K562 (cell line): Measurements from ENCODE around the gene ZNF831. TPM values are rescaled to one million over a fixed set of nuclear protein-coding genes. Genes with fewer than 3 reads are reported as not detected.

ENCODE experiments used
- ATAC-seq: fragments of 200-7000 bp; cut with Tn5 transposase; 3 replicates; pipeline ENCODE4 v1.9.1; 2020; ENCODE audit warnings: moderate library complexity
- BruUV-seq: library from RNA; stranded (reverse); fragments of 400-500 nt; replicated peaks from 2 replicates; lab custom pipeline; 2021; lab: Mats Ljungman, UMichigan
- CTCF ChIA-PET: fragments of 300-600 bp; formaldehyde crosslinking; extraction: SDS; loops from one replicate; lab custom pipeline; 2021; ENCODE audit warnings: low intra/inter-chr PET ratio; lab: Yijun Ruan, JAX
- POLR2A ChIA-PET: fragments of 300-600, 350-650 bp; sonication (Branson Sonifier 250); formaldehyde crosslinking; extraction: SDS; loops from one replicate; lab custom pipeline; 2021; ENCODE audit warnings: antibody characterized with exemption, inconsistent platforms; lab: Yijun Ruan, JAX
- DNase-seq, 4 experiments: peaks; one replicate each; pipeline versions ENCODE4 v3.0.0 to v3.0.0-alpha.2; 2011 to 2018; ENCODE audit warnings: low spot score in 3 of 4, mixed read lengths in 3 of 4; ENCODE audit errors: extremely low read depth in 1 of 4
- FAIRE-seq: peaks from 2 replicates; lab custom pipeline; 2011; peaks lifted over from hg19 to GRCh38; lab: Jason Lieb, UNC
- H2AFZ ChIP-seq: 2 replicates; pipeline ENCODE4 v1.6.0; 2011; ENCODE audit warnings: low read depth, low read length, control low read depth, inconsistent platforms
- H3K27ac ChIP-seq: fragments of 200-600 bp; 3 replicates; pipeline ENCODE4 v1.8.0; 2011; ENCODE audit warnings: low read depth, mild to moderate bottlenecking, control low read depth, inconsistent platforms, low read length, moderate library complexity, mixed read lengths; ENCODE audit errors: extremely low read depth
- H3K27me3 ChIP-seq, 2 experiments: fragments of 300-600 bp in 1 of 2; 2 replicates in 1 of 2; 3 replicates in 1 of 2; pipeline versions ENCODE4 v1.6.0 to v1.8.0; 2011; ENCODE audit warnings: inconsistent platforms in 2 of 2, low read length in 2 of 2, mild to moderate bottlenecking in 1 of 2, mixed read lengths in 1 of 2, moderate library complexity in 1 of 2; ENCODE audit not compliant: control insufficient read depth in 2 of 2, insufficient read depth in 2 of 2
- H3K36me3 ChIP-seq: fragments of 300-600 bp; 3 replicates; pipeline ENCODE4 v1.8.0; 2011; ENCODE audit warnings: mild to moderate bottlenecking, low read length, inconsistent platforms; ENCODE audit not compliant: control insufficient read depth, insufficient read depth
- H3K4me1 ChIP-seq, 2 experiments: fragments of 200-600 bp in 1 of 2; replicated peaks in 1 of 2; 2 replicates in 1 of 2; 3 replicates in 1 of 2; pipeline versions ENCODE4 v1.5.1 to v1.8.0; 2011; ENCODE audit warnings: inconsistent platforms in 2 of 2, low read length in 2 of 2, mild to moderate bottlenecking in 1 of 2, mixed read lengths in 1 of 2, moderate library complexity in 1 of 2; ENCODE audit not compliant: control insufficient read depth in 2 of 2, insufficient read depth in 2 of 2
- H3K4me2 ChIP-seq: 2 replicates; pipeline ENCODE4 v1.6.1; 2011; ENCODE audit warnings: low read length, control low read depth, inconsistent platforms, mixed read lengths; ENCODE audit not compliant: insufficient read depth
- H3K4me3 ChIP-seq: fragments of 200-600 bp; sonication (generic), shearing (Covaris generic); 2 replicates; pipeline ENCODE4 v1.5.1; 2016; ENCODE audit warnings: control low read depth, inconsistent platforms
- H3K79me2 ChIP-seq: fragments of 200-600 bp; 3 replicates; pipeline ENCODE4 v1.8.0; 2011; ENCODE audit warnings: low read length, inconsistent platforms; ENCODE audit not compliant: control insufficient read depth, insufficient read depth
- H3K9ac ChIP-seq, 2 experiments: 2 replicates each; pipeline versions ENCODE4 v1.6.0 to v1.6.1; 2011; ENCODE audit warnings: low read depth in 2 of 2, low read length in 2 of 2, control low read depth in 1 of 2, inconsistent platforms in 1 of 2, mild to moderate bottlenecking in 1 of 2, mixed read lengths in 1 of 2; ENCODE audit not compliant: insufficient read depth in 1 of 2
- H3K9me1 ChIP-seq: one replicate; pipeline ENCODE4 v1.6.0; 2011; ENCODE audit warnings: inconsistent platforms, mild to moderate bottlenecking, low read length, moderate library complexity; ENCODE audit not compliant: control insufficient read depth, insufficient read depth
- H3K9me3 ChIP-seq: replicated peaks from 2 replicates; pipeline ENCODE4 v1.5.1; 2011; ENCODE audit warnings: low read depth, low read length, inconsistent platforms; ENCODE audit not compliant: control insufficient read depth, insufficient read depth
- H4K20me1 ChIP-seq: replicated peaks from 2 replicates; pipeline ENCODE4 v1.6.1; 2011; ENCODE audit warnings: low read length, inconsistent platforms, mixed read lengths; ENCODE audit not compliant: control insufficient read depth, insufficient read depth
- BACH1 ChIP-seq: fragments of 200-800 bp; sonication (Bioruptor generic); IDR thresholded peaks from 2 replicates; pipeline ENCODE4 v1.6.1; 2016; ENCODE audit warnings: missing genetic modification characterization, missing compliant biosample characterization
- BDP1 ChIP-seq: IDR thresholded peaks from 3 replicates; pipeline ENCODE4 v1.6.1; 2011; ENCODE audit not compliant: insufficient read length, insufficient read depth
- CC2D1A ChIP-seq: fragments of 450-650 bp; IDR thresholded peaks from 2 replicates; pipeline ENCODE4 v1.6.1; 2017; ENCODE audit warnings: mild to moderate bottlenecking
- CREM ChIP-seq: IDR thresholded peaks from 2 replicates; pipeline ENCODE4 v1.6.1; 2014; ENCODE audit warnings: antibody characterized with exemption, low read depth
- DEAF1 ChIP-seq: fragments of 450-650 bp; formaldehyde crosslinking; IDR thresholded peaks from 2 replicates; pipeline ENCODE4 v1.4.0; 2020; ENCODE audit warnings: mild to moderate bottlenecking, moderate library complexity
- FUS ChIP-seq: fragments of 200-400 bp; formaldehyde crosslinking; optimal IDR thresholded peaks from 2 replicates; pipeline ENCODE3; 2017; ENCODE audit warnings: low read depth, low read length
- L3MBTL2 ChIP-seq: fragments of 450-650 bp; IDR thresholded peaks from 2 replicates; pipeline ENCODE4 v1.6.1; 2016; ENCODE audit warnings: mild to moderate bottlenecking, moderate library complexity
- PYGO2 ChIP-seq: fragments of 450-650 bp; IDR thresholded peaks from 2 replicates; pipeline ENCODE4 v1.6.1; 2016; ENCODE audit warnings: mild to moderate bottlenecking, missing genetic modification characterization, moderate library complexity, missing compliant biosample characterization
- SAFB ChIP-seq: fragments of 200-400 bp; formaldehyde crosslinking; IDR thresholded peaks from 2 replicates; pipeline ENCODE4 v1.6.1; 2017; ENCODE audit warnings: low read depth, low read length, borderline replicate concordance
- SMAD3 ChIP-seq: fragments of 450-650 bp; formaldehyde crosslinking; conservative IDR thresholded peaks from 2 replicates; pipeline ENCODE4 v1.4.0; 2020; ENCODE audit warnings: mild to moderate bottlenecking
- SNIP1 ChIP-seq: fragments of 450-650 bp; IDR thresholded peaks from 2 replicates; pipeline ENCODE4 v1.7.1; 2017; ENCODE audit warnings: low read depth, mild to moderate bottlenecking
- U2AF2 ChIP-seq: fragments of 200-400 bp; formaldehyde crosslinking; optimal IDR thresholded peaks from 2 replicates; pipeline ENCODE3; 2017; ENCODE audit warnings: low read depth, mild to moderate bottlenecking, low read length
- ZNF395 ChIP-seq: fragments of 200-800 bp; sonication (Bioruptor generic); IDR thresholded peaks from 2 replicates; pipeline ENCODE4 v1.6.1; 2017; ENCODE audit warnings: missing genetic modification characterization, missing compliant biosample characterization
- ZNF79 ChIP-seq: fragments of 250-450 bp; sonication (Bioruptor Pico); IDR thresholded peaks from 2 replicates; pipeline ENCODE4 v1.4.0; 2020; ENCODE audit warnings: low read depth, mild to moderate bottlenecking, moderate library complexity
- WGBS: fragments of 100-300 bp; shearing (Covaris generic); methylation state at CpG from one replicate; pipeline ENCODE4 v1.1.6; 2016; ENCODE audit warnings: low coverage, mixed read lengths; ENCODE audit not compliant: insufficient coverage; ENCODE audit errors: missing lambda C conversion rate; 5-methylcytosine and 5-hydroxymethylcytosine counted together
- in situ Hi-C: fragments of 300-500 bp; cut with MboI; formaldehyde crosslinking; loops from 4 replicates; pipeline ENCODE4 v1.15.0; 2018; ENCODE audit warnings: inconsistent platforms, mixed read lengths
- intact Hi-C: fragments of 100-400 bp; cut with micrococcal nuclease; formaldehyde crosslinking; loops from 2 replicates; pipeline ENCODE4 v1.14.2; 2022
- polyA plus RNA-seq, 8 experiments: library from polyadenylated mRNA; depleted of rRNA in 4 of 8; stranded (reverse) in 5 of 8; unstranded in 3 of 8; fragments of >200 nt; fragmentation: Nextera tagmentation in 2 of 8; fragmentation: Illumina TruSeq in 1 of 8; extraction: Ambion mirVana in 2 of 8; extraction: Trizol in 1 of 8; gene quantifications; 2 replicates each; pipeline versions ENCODE4 v1.2.1 to v1.2.3, GENCODE V29; 2011 to 2014; ENCODE audit warnings: inconsistent platforms in 1 of 8, missing spikeins in 1 of 8
- total RNA-seq, 7 experiments: library from RNA; depleted of rRNA in 6 of 7; stranded (reverse); fragments of >200 nt in 6 of 7; fragmentation: Illumina TruSeq in 2 of 7; extraction: Trizol in 2 of 7; gene quantifications; 2 replicates each; pipeline versions ENCODE4 v1.2.1 to v1.2.3, GENCODE V29; 2011 to 2021; ENCODE audit warnings: low replicate concordance in 1 of 7
- TF ChIP-seq, protein P1 (sequence below), 3 experiments: fragments of 200-800 bp in 1 of 3; sonication (Bioruptor generic) in 1 of 3; sonication (generic) in 1 of 3; formaldehyde crosslinking in 1 of 3; IDR thresholded peaks; 2 replicates each; pipeline versions ENCODE4 v1.6.1 to v1.8.0; 2016 to 2022; ENCODE audit warnings: mild to moderate bottlenecking in 2 of 3, missing compliant biosample characterization in 2 of 3, missing genetic modification characterization in 2 of 3, missing genetic modification reagents in 1 of 3
- TF ChIP-seq, protein P2 (sequence below): fragments of 250-450 bp; sonication (Bioruptor Pico); IDR thresholded peaks from 2 replicates; pipeline ENCODE4 v1.5.0; 2020; ENCODE audit warnings: mild to moderate bottlenecking

The ZNF831 gene
- total and polyA plus RNA-seq, 9 of the 15 experiments (the other 6 are each of a cell fraction or from before 2014, with no cell fraction given), result not detected

DNA sequence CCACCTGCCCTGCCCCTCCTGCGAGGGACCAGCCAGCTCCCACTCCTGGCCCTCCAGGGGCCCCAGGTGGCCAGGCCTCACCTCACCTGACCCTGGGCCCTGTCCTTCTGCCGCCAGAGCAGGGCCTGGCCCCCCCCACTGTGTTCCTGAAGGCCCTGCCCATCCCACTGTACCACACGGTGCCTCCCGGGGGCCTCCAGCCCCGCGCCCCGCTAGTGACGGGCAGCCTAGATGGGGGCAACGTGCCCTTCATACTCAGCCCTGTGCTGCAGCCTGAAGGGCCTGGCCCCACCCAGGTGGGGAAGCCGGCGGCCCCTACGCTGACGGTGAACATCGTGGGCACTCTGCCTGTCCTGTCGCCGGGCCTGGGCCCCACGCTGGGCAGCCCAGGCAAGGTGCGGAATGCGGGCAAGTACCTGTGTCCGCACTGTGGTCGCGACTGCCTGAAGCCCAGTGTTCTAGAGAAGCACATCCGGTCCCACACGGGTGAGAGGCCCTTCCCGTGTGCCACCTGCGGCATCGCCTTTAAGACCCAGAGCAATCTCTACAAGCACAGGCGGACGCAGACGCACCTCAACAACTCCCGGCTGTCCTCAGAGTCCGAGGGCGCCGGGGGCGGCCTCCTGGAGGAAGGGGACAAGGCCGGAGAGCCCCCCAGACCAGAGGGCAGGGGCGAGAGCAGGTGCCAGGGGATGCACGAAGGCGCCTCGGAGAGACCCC, 27.6 kb downstream of the ZNF831 start:
- no peak for TF ChIP-seq ZNF79 (CRISPR knock-in tag)
- no peak for TF ChIP-seq CC2D1A
- no peak for TF ChIP-seq PYGO2
- TF ChIP-seq SMAD3, result no peak
- no peak for TF ChIP-seq SAFB
- TF ChIP-seq, protein P1, sequence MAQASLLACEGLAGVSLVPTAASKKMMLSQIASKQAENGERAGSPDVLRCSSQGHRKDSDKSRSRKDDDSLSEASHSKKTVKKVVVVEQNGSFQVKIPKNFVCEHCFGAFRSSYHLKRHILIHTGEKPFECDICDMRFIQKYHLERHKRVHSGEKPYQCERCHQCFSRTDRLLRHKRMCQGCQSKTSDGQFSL (CRISPR knock-in tag; IDR thresholded peaks at IDR 0.05), result no peak
- TF ChIP-seq, protein P1 (tag; IDR thresholded peaks at IDR 0.05), result no peak
- TF ChIP-seq, protein P2, sequence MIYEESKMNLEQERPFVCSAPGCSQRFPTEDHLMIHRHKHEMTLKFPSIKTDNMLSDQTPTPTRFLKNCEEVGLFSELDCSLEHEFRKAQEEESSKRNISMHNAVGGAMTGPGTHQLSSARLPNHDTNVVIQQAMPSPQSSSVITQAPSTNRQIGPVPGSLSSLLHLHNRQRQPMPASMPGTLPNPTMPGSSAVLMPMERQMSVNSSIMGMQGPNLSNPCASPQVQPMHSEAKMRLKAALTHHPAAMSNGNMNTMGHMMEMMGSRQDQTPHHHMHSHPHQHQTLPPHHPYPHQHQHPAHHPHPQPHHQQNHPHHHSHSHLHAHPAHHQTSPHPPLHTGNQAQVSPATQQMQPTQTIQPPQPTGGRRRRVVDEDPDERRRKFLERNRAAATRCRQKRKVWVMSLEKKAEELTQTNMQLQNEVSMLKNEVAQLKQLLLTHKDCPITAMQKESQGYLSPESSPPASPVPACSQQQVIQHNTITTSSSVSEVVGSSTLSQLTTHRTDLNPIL (CRISPR knock-in tag), result no peak
- no peak for TF ChIP-seq ZNF395 (CRISPR knock-in tag)
- TF ChIP-seq BACH1 (tag), result no peak
- TF ChIP-seq U2AF2, result no peak
- no peak for TF ChIP-seq SNIP1
- no peak for TF ChIP-seq DEAF1 (CRISPR knock-in tag)
- no peak for TF ChIP-seq BDP1
- no peak for TF ChIP-seq L3MBTL2
- TF ChIP-seq CREM, result no peak
- TF ChIP-seq FUS, result no peak
- 1% methylated on average over 40 of the region's 40 CpGs for WGBS

More for the DNA sequence above, 27.6 kb downstream of the ZNF831 start:
- BruUV-seq, result no TSS peak
- no peak overlapping the region for H2AFZ ChIP-seq
- H4K20me1 ChIP-seq, result no peaks in the 10 kb centered on the region; the same call in 1 of the 2 replicates
- ATAC-seq (no peak), DNase-seq (no peak), FAIRE-seq (no peak)
- in situ Hi-C loops, result no loop called here
- no peaks in the 10 kb centered on the region for H3K36me3 ChIP-seq
- no peaks in the 10 kb centered on the region for H3K79me2 ChIP-seq
- CTCF ChIA-PET, result no interaction called here
- no peaks in the 10 kb centered on the region; a peak in 1 of 5 replicates for H3K4me1 ChIP-seq
- H3K27ac ChIP-seq, result no peak overlapping the region
- no peak overlapping the region for H3K9ac ChIP-seq
- intact Hi-C loops, result no loop called here
- no peaks in the 10 kb centered on the region for H3K9me3 ChIP-seq
- POLR2A ChIA-PET, result no interaction called here
- no peaks in the 10 kb centered on the region for H3K9me1 ChIP-seq
- no peak overlapping the region for H3K4me2 ChIP-seq
- no peak overlapping the region for H3K4me3 ChIP-seq
- peaks cover 19 to 54% of the 10 kb centered on the region in 2 experiments; a peak in 4 of 5 replicates for H3K27me3 ChIP-seq
